ENCODE data around the gene STX8. TPM values are rescaled to one million over a fixed set of nuclear protein-coding genes. Genes with fewer than 3 reads are reported as not detected.

Gene STX8
- total and polyA plus RNA-seq, 8 donors, result 21.6 to 559 (median 75.0) TPM

DNA sequence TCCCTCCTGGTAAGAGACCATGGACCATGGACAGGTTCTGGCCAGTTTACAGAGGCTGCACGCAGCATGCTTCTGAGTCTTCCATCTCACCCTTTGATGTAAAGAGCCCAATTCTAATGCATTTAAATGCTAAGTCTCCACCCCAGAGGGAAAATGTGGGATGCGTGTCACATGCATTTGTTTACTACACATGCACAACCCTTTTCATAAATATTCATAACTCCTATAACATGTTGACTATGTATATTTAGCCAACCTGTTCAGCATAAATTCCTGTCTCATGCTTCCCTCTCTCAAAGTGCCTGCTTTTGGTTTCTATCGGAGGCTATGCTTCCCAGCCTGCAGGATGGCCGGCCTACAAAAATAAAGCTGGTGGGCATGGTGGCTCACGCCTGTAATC is 260.3 kb downstream of the STX8 start:
- 96 to 99% (median 97%) methylated on average over 5 of the region's 5 CpGs for WGBS, 5 donors
- Histone ChIP-seq H3K27me3 (no peaks in the 10 kb centered on the region), H3K27ac (no peak overlapping the region), H3K4me1 (peaks cover 0 to under 1% (median 0%) of the 10 kb centered on the region in 4 donors), H3K4me3 (no peak overlapping the region), H3K9me3 (peaks cover 0 to 7% (median 0%) of the 10 kb centered on the region in 4 donors), H3K36me3 (no peaks in the 10 kb centered on the region)
- no peak for TF ChIP-seq POLR2A (IDR thresholded peaks at IDR 0.05)
- TF ChIP-seq, protein P1, sequence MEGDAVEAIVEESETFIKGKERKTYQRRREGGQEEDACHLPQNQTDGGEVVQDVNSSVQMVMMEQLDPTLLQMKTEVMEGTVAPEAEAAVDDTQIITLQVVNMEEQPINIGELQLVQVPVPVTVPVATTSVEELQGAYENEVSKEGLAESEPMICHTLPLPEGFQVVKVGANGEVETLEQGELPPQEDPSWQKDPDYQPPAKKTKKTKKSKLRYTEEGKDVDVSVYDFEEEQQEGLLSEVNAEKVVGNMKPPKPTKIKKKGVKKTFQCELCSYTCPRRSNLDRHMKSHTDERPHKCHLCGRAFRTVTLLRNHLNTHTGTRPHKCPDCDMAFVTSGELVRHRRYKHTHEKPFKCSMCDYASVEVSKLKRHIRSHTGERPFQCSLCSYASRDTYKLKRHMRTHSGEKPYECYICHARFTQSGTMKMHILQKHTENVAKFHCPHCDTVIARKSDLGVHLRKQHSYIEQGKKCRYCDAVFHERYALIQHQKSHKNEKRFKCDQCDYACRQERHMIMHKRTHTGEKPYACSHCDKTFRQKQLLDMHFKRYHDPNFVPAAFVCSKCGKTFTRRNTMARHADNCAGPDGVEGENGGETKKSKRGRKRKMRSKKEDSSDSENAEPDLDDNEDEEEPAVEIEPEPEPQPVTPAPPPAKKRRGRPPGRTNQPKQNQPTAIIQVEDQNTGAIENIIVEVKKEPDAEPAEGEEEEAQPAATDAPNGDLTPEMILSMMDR (IDR thresholded peaks at IDR 0.05), result no peak
- TF ChIP-seq EP300 (IDR thresholded peaks at IDR 0.05), result no peak
- TF ChIP-seq POLR2AphosphoS5 (IDR thresholded peaks at IDR 0.05), result no peak
- DNase-seq, result no peak
- intact Hi-C loops (cut with DNase I; ENCODE audit: low total_unique reads), result no loop called here

DNA sequence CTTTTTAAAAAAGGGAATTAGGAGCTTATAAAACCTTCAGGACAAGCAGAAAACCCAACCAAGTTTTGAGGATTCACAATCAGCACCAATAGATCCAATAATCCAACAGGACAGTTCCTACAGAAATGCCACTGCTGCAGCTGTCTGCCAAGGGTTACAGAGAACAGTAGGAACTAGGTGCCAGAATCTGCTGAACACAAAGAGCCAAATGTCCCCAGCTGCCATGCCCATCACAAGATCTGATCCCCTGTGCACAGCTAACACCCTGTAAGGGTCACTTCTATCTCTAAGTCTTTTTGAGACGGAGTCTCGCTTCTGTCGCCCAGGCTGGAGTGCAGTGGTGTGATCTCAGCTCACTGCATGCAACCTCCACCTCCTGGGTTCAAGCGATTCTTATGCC is 262.3 kb downstream of the STX8 start:
- H3K9me3 ChIP-seq, result peaks cover 0 to 2% (median 0%) of the 10 kb centered on the region in 4 donors
- H3K36me3 ChIP-seq, result no peaks in the 10 kb centered on the region
- no peak for TF ChIP-seq POLR2AphosphoS5 (IDR thresholded peaks at IDR 0.05)
- TF ChIP-seq POLR2A (IDR thresholded peaks at IDR 0.05), result no peak
- no peak for TF ChIP-seq EP300 (IDR thresholded peaks at IDR 0.05)
- TF ChIP-seq, protein P1 (IDR thresholded peaks at IDR 0.05), result no peak
- H3K27me3 ChIP-seq, result no peaks in the 10 kb centered on the region
- intact Hi-C loops (cut with DNase I; ENCODE audit: low total_unique reads), result no loop called here
- no peak for DNase-seq
- peaks cover 0 to 14% (median 0%) of the 10 kb centered on the region in 4 donors for H3K4me1 ChIP-seq
- H3K27ac ChIP-seq, result no peak overlapping the region
- 94 to 99% (median 98%) methylated on average over 4 of the region's 4 CpGs for whole genome bisulfite sequencing, 5 donors
- no peak overlapping the region for H3K4me3 ChIP-seq

DNA sequence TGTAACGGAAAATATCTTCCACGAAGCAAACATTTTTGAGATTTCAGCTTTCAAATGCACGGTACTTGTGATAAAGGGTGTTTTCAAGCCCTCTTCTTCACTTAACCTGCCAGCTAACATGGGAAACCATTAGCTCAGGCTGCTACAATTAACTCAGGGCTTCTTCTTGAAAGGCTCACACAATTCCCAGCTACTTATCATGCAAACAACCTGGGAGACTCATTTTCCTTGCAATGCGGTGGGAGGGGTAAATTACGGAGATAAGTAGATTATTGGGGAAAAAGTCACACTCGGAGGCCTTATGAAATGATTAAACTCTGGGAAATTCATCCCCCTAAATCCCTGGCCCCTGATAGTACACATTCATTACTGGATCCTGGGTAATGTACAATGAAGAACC is 266.4 kb downstream of the STX8 start:
- H3K27ac ChIP-seq, result no peak overlapping the region
- H3K27me3 ChIP-seq, result no peaks in the 10 kb centered on the region
- 48 to 67% (median 60%) methylated on average over 6 of the region's 6 CpGs for WGBS, 5 donors
- DNase-seq, result no peak
- intact Hi-C loops (cut with DNase I; ENCODE audit: low total_unique reads), result no loop called here
- no peaks in the 10 kb centered on the region for H3K36me3 ChIP-seq
- H3K9me3 ChIP-seq, result no peaks in the 10 kb centered on the region
- TF ChIP-seq POLR2A (IDR thresholded peaks at IDR 0.05) (no peak), EP300 (IDR thresholded peaks at IDR 0.05) (no peak), POLR2AphosphoS5 (IDR thresholded peaks at IDR 0.05) (no peak)
- TF ChIP-seq, protein P1 (IDR thresholded peaks at IDR 0.05), result no peak
- peaks cover 0 to 14% (median 0%) of the 10 kb centered on the region in 4 donors for H3K4me1 ChIP-seq
- H3K4me3 ChIP-seq, result no peak overlapping the region

DNA sequence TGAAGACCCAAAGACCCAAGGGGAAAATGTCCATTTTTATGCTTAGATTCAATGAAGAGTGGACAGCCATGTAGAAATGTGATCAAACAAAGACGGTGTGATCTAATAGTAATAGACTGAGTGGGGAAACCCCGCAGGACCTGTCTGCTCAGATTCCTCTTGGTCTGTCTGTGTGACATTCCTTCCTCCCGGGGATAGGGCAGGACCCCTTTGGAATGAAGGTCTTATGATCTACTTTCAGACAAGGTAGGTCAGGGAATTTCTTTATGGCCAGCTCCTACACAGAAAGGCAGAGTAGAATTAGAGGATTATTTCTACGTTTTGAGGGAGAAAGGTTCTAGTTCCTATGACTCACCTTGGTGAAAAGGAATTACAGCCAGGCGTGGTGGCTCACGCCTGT is 267.6 kb downstream of the STX8 start:
- H3K36me3 ChIP-seq, result no peaks in the 10 kb centered on the region
- no peaks in the 10 kb centered on the region for H3K9me3 ChIP-seq
- no peak for DNase-seq
- WGBS, 5 donors, result 78 to 92% (median 90%) methylated on average over 6 of the region's 6 CpGs
- TF ChIP-seq, protein P1 (IDR thresholded peaks at IDR 0.05), result no peak
- no peak for TF ChIP-seq POLR2A (IDR thresholded peaks at IDR 0.05)
- TF ChIP-seq POLR2AphosphoS5 (IDR thresholded peaks at IDR 0.05), result no peak
- TF ChIP-seq EP300 (IDR thresholded peaks at IDR 0.05), result no peak
- no peak overlapping the region for H3K27ac ChIP-seq
- H3K27me3 ChIP-seq, result no peaks in the 10 kb centered on the region
- intact Hi-C loops (cut with DNase I; ENCODE audit: low total_unique reads), result no loop called here
- no peak overlapping the region for H3K4me3 ChIP-seq
- H3K4me1 ChIP-seq, result peaks cover 0 to 14% (median 0%) of the 10 kb centered on the region in 4 donors

Data from stomach (tissue), 9 donors.